Body of pancreas (tissue), 4 donors: ENCODE measurements around the gene MREG. TPM values are rescaled to one million over a fixed set of nuclear protein-coding genes. Genes with fewer than 3 reads are reported as not detected.

Source experiments
- ATAC-seq: fragments of 150-250 bp; one replicate; pipeline ENCODE4 v1.9.1; 2016
- DNase-seq, 4 donors: peaks; one replicate each; pipeline ENCODE4 v3.0.0-alpha.2; 2019
- H3K27ac ChIP-seq, 4 donors: fragments of 200-600 bp; sonication (generic); 1 replicate in 3 of 4; 2 replicates in 1 of 4; pipeline versions ENCODE4 v1.5.1 to v1.6.1; 2016 to 2019; ENCODE audit warnings: mild to moderate bottlenecking in 1 of 4, mixed read lengths in 1 of 4, moderate library complexity in 1 of 4
- H3K27me3 ChIP-seq, 2 donors: fragments of 200-600 bp; sonication (generic); one replicate each; pipeline ENCODE4 v1.6.0; 2016; ENCODE audit warnings: mild to moderate bottlenecking in 1 of 2
- H3K36me3 ChIP-seq, 2 donors: fragments of 200-600 bp; sonication (generic); replicated peaks in 1 of 2; 2 replicates each; pipeline ENCODE4 v1.5.1; 2016; ENCODE audit warnings: low read depth in 2 of 2; ENCODE audit not compliant: insufficient read depth in 1 of 2
- H3K4me1 ChIP-seq: fragments of 200-600 bp; sonication (generic); one replicate; pipeline ENCODE4 v1.6.0; 2016
- H3K4me3 ChIP-seq, 2 donors: fragments of 200-600 bp; sonication (generic); 1 replicate in 1 of 2; 2 replicates in 1 of 2; pipeline ENCODE4 v1.5.1; 2016 to 2019
- H3K9me3 ChIP-seq, 3 donors: fragments of 200-600 bp; sonication (generic); 1 replicate in 2 of 3; 2 replicates in 1 of 3; pipeline ENCODE4 v1.5.1; 2016
- POLR2A ChIP-seq, 3 donors: fragments of 450-650 bp; IDR thresholded peaks; one replicate each; pipeline ENCODE4 v1.6.1; 2016; ENCODE audit warnings: antibody characterized with exemption in 3 of 3, mild to moderate bottlenecking in 2 of 3
- WGBS, 2 donors: methylation state at CpG; one replicate each; pipeline ENCODE4 v1.1.5; 2017; 5-methylcytosine and 5-hydroxymethylcytosine counted together
- intact Hi-C: fragments of 100-400 bp; cut with DNase I; formaldehyde crosslinking; loops from one replicate; pipeline ENCODE4 v1.15.1; 2023
- total RNA-seq, 2 donors: library from RNA; depleted of rRNA; stranded (reverse); fragments of >200 nt; gene quantifications; one replicate each; pipeline ENCODE4 v1.1.0, GENCODE V29; 2016
- TF ChIP-seq, protein P1 (sequence below), 7 experiments: fragments of 450-650 bp in 4 of 7; fragments of 200-600 bp in 3 of 7; sonication (generic) in 3 of 7; IDR thresholded peaks; one replicate each; pipeline ENCODE4 v1.5.1; 2016 to 2019; ENCODE audit warnings: antibody characterized with exemption in 7 of 7

The MREG gene
- total RNA-seq, 2 donors from 2014 or later = 3.6 TPM

GRCh38 chr2:215917953-215918620 is 95.3 kb downstream of the MREG start:
- Histone ChIP-seq H3K36me3 (no peaks in the 10 kb centered on the region), H3K27me3 (no peaks in the 10 kb centered on the region), H3K27ac (no peak overlapping the region), H3K4me1 (no peaks in the 10 kb centered on the region), H3K9me3 (no peaks in the 10 kb centered on the region), H3K4me3 (no peak overlapping the region)
- ATAC-seq = no peak
- WGBS, 2 donors = 48 to 55% methylated on average over 3 of the region's 3 CpGs
- DNase-seq = no peak
- intact Hi-C loops = loop anchor here (10.0 kb wide), 1 partner anchor 463 kb away; no protein-coding TSS in a partner anchor
- TF ChIP-seq, protein P1, sequence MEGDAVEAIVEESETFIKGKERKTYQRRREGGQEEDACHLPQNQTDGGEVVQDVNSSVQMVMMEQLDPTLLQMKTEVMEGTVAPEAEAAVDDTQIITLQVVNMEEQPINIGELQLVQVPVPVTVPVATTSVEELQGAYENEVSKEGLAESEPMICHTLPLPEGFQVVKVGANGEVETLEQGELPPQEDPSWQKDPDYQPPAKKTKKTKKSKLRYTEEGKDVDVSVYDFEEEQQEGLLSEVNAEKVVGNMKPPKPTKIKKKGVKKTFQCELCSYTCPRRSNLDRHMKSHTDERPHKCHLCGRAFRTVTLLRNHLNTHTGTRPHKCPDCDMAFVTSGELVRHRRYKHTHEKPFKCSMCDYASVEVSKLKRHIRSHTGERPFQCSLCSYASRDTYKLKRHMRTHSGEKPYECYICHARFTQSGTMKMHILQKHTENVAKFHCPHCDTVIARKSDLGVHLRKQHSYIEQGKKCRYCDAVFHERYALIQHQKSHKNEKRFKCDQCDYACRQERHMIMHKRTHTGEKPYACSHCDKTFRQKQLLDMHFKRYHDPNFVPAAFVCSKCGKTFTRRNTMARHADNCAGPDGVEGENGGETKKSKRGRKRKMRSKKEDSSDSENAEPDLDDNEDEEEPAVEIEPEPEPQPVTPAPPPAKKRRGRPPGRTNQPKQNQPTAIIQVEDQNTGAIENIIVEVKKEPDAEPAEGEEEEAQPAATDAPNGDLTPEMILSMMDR (IDR thresholded peaks at IDR 0.05) = no peak
- TF ChIP-seq POLR2A (IDR thresholded peaks at IDR 0.05) = no peak

- intact Hi-C loops = loop anchor here (10.0 kb wide), 1 partner anchor 461 kb away; no protein-coding TSS in a partner anchor
- WGBS, 2 donors = 67 to 71% methylated on average over 5 of the region's 5 CpGs
These were observed 97.9 kb downstream of the MREG start for GRCh38 chr2:215915441-215915840.

GRCh38 chr2:215914777-215915165 is 98.6 kb downstream of the MREG start:
- H3K9me3 ChIP-seq = no peaks in the 10 kb centered on the region
- no peak overlapping the region for H3K4me3 ChIP-seq
- intact Hi-C loops = loop anchor here (10.0 kb wide), 1 partner anchor 460 kb away; no protein-coding TSS in a partner anchor
- TF ChIP-seq, protein P1 (IDR thresholded peaks at IDR 0.05) = no peak
- no peak for TF ChIP-seq POLR2A (IDR thresholded peaks at IDR 0.05)
- no peak for DNase-seq
- no peaks in the 10 kb centered on the region for H3K4me1 ChIP-seq
- ATAC-seq = no peak
- no peaks in the 10 kb centered on the region for H3K27me3 ChIP-seq
- WGBS, 2 donors = 71 to 84% methylated on average over 4 of the region's 4 CpGs
- H3K27ac ChIP-seq = no peak overlapping the region
- H3K36me3 ChIP-seq = no peaks in the 10 kb centered on the region

More at GRCh38 chr2:215915441-215915840, 97.9 kb downstream of the MREG start:
- H3K27me3 ChIP-seq = no peaks in the 10 kb centered on the region
- no peaks in the 10 kb centered on the region for H3K4me1 ChIP-seq
- no peak for ATAC-seq
- no peak for DNase-seq
- no peaks in the 10 kb centered on the region for H3K9me3 ChIP-seq
- H3K36me3 ChIP-seq = no peaks in the 10 kb centered on the region
- H3K4me3 ChIP-seq = no peak overlapping the region
- H3K27ac ChIP-seq = no peak overlapping the region
- no peak for TF ChIP-seq POLR2A (IDR thresholded peaks at IDR 0.05)
- TF ChIP-seq, protein P1 (IDR thresholded peaks at IDR 0.05) = no peak

DNA sequence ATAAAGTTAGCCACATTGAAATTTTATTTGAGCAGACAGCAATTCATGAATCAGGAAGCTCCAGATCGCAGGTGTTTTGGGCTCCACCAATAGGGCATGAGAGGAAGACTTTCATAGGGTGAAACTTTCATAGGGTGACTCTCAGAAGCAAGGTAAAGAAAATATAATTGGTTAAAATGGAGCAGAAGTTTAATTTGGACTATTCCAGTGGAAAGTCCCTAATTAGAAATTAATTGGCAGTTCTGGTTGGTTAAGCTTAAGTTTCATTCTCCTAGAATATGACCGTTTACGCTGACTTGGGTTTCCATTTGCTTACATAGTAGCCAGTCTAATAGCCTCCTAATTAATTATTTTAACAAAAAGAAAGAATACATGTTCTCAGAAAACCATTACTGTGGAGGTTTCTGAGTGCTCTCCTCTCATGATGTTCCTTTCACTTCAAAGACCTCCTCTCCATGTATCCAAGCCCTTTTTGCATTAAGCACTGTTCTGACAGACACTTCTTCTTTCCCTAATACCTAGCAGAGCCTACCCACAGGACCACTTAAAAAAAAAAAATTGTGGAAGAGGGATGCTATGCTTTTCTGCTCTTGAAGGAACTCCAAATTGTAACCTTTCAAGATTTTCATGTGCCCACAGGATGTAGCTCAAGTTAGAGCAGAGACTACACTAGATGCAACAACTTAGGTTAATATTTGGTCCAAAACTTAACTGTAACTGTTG is 99.1 kb downstream of the MREG start:
- H3K27ac ChIP-seq = no peak overlapping the region
- DNase-seq (no peak), ATAC-seq (no peak)
- no peaks in the 10 kb centered on the region for H3K36me3 ChIP-seq
- intact Hi-C loops = loop anchor here (10.0 kb wide), 1 partner anchor 459 kb away; no protein-coding TSS in a partner anchor
- H3K4me3 ChIP-seq = no peak overlapping the region
- no peaks in the 10 kb centered on the region for H3K4me1 ChIP-seq
- no peak for TF ChIP-seq POLR2A (IDR thresholded peaks at IDR 0.05)
- TF ChIP-seq, protein P1 (IDR thresholded peaks at IDR 0.05) = no peak
- no peaks in the 10 kb centered on the region for H3K27me3 ChIP-seq
- WGBS, 2 donors = 87 to 95% methylated on average over 3 of the region's 3 CpGs
- no peaks in the 10 kb centered on the region for H3K9me3 ChIP-seq
